Activated T-helper 17 cell treated with anti-CD3 and anti-CD28 coated beads, Interleukin-2, amount 50 U/mL, for 72 hours (primary cell): Measurements from ENCODE around the gene DNM3. TPM values are rescaled to one million over a fixed set of nuclear protein-coding genes. Genes with fewer than 3 reads are reported as not detected.
A peak's percentile ranks its signal among the peaks of the same experiment; 100 is the strongest.

Experiments used
- ATAC-seq: fragments of 150-1000 bp; cut with Tn5 transposase; replicated peaks from 2 replicates; pipeline ENCODE4 v1.10.0; 2021; ENCODE audit warnings: mild to moderate bottlenecking, moderate library complexity
- H3K27ac Mint-ChIP-seq: one replicate; pipeline ENCODE4 v1.8.0; 2022; ENCODE audit warnings: mixed read lengths
- H3K27me3 Mint-ChIP-seq: one replicate; pipeline ENCODE4 v1.8.0; 2022; ENCODE audit warnings: mixed read lengths
- H3K36me3 Mint-ChIP-seq: one replicate; pipeline ENCODE4 v1.8.0; 2022; ENCODE audit warnings: low read depth, mild to moderate bottlenecking, mixed read lengths
- H3K4me1 Mint-ChIP-seq: one replicate; pipeline ENCODE4 v1.8.0; 2022; ENCODE audit warnings: mixed read lengths
- H3K4me3 Mint-ChIP-seq: one replicate; pipeline ENCODE4 v1.8.0; 2022; ENCODE audit warnings: mild to moderate bottlenecking, mixed read lengths
- H3K9me3 Mint-ChIP-seq: one replicate; pipeline ENCODE4 v1.8.0; 2022; ENCODE audit warnings: mixed read lengths
- total RNA-seq, 2 donors: library from RNA; stranded (reverse); gene quantifications; one replicate each; pipeline ENCODE4 v1.2.3, GENCODE V29; 2022

The DNM3 gene
- total RNA-seq, 2 donors from 2014 or later = 3.0 to 5.8 TPM

GRCh38 chr1:172146141-172146850 lies 305.0 kb downstream of the DNM3 start:
- Mint-ChIP-seq H3K36me3 (no peaks in the 10 kb centered on the region), H3K9me3 (no peaks in the 10 kb centered on the region), H3K4me3 (no peak overlapping the region), H3K4me1 (peaks cover 5% of the 10 kb centered on the region), H3K27me3 (no peaks in the 10 kb centered on the region), H3K27ac (no peak overlapping the region)
- ATAC-seq = peak; percentile 12

GRCh38 chr1:172147541-172147940 lies 306.2 kb downstream of the DNM3 start:
- Mint-ChIP-seq H3K27ac (no peak overlapping the region), H3K27me3 (no peaks in the 10 kb centered on the region), H3K4me1 (peaks cover 5% of the 10 kb centered on the region), H3K36me3 (no peaks in the 10 kb centered on the region), H3K9me3 (no peaks in the 10 kb centered on the region), H3K4me3 (no peak overlapping the region)
- ATAC-seq = no peak

- ATAC-seq = no peak
- Mint-ChIP-seq H3K27me3 (no peaks in the 10 kb centered on the region), H3K27ac (no peak overlapping the region), H3K4me1 (peaks cover 5% of the 10 kb centered on the region), H3K4me3 (no peak overlapping the region), H3K36me3 (no peaks in the 10 kb centered on the region), H3K9me3 (no peaks in the 10 kb centered on the region)
Measured at GRCh38 chr1:172148213-172148612, 306.9 kb downstream of the DNM3 start.

GRCh38 chr1:172148707-172149106 lies 307.4 kb downstream of the DNM3 start:
- no peak overlapping the region for H3K27ac Mint-ChIP-seq
- H3K9me3 Mint-ChIP-seq = no peaks in the 10 kb centered on the region
- no peaks in the 10 kb centered on the region for H3K27me3 Mint-ChIP-seq
- no peaks in the 10 kb centered on the region for H3K36me3 Mint-ChIP-seq
- no peak for ATAC-seq
- no peak overlapping the region for H3K4me3 Mint-ChIP-seq
- H3K4me1 Mint-ChIP-seq = peaks cover 5% of the 10 kb centered on the region

- no peaks in the 10 kb centered on the region for H3K9me3 Mint-ChIP-seq
- no peaks in the 10 kb centered on the region for H3K27me3 Mint-ChIP-seq
- H3K36me3 Mint-ChIP-seq = no peaks in the 10 kb centered on the region
- no peak for ATAC-seq
- H3K4me3 Mint-ChIP-seq = no peak overlapping the region
- no peak overlapping the region for H3K27ac Mint-ChIP-seq
- H3K4me1 Mint-ChIP-seq = peaks cover 6% of the 10 kb centered on the region
Measured at GRCh38 chr1:172149346-172149745, 308.0 kb downstream of the DNM3 start.

GRCh38 chr1:172154551-172154950 lies 313.3 kb downstream of the DNM3 start:
- peak overlapping the region; percentile 88 for H3K27ac Mint-ChIP-seq
- peak; percentile 99 for ATAC-seq
- H3K4me1 Mint-ChIP-seq = peaks cover 7% of the 10 kb centered on the region
- peak overlapping the region; percentile 54 for H3K4me3 Mint-ChIP-seq
- H3K9me3 Mint-ChIP-seq = no peaks in the 10 kb centered on the region
- H3K36me3 Mint-ChIP-seq = no peaks in the 10 kb centered on the region
- H3K27me3 Mint-ChIP-seq = no peaks in the 10 kb centered on the region

GRCh38 chr1:172155766-172156165 lies 314.5 kb downstream of the DNM3 start:
- Mint-ChIP-seq H3K4me1 (peaks cover 7% of the 10 kb centered on the region), H3K36me3 (no peaks in the 10 kb centered on the region), H3K27me3 (no peaks in the 10 kb centered on the region), H3K27ac (no peak overlapping the region), H3K4me3 (no peak overlapping the region), H3K9me3 (no peaks in the 10 kb centered on the region)
- ATAC-seq = no peak

GRCh38 chr1:172162236-172162635 lies 320.9 kb downstream of the DNM3 start:
- Mint-ChIP-seq H3K27me3 (no peaks in the 10 kb centered on the region), H3K9me3 (no peaks in the 10 kb centered on the region), H3K4me1 (no peaks in the 10 kb centered on the region), H3K4me3 (no peak overlapping the region), H3K27ac (no peak overlapping the region), H3K36me3 (no peaks in the 10 kb centered on the region)
- no peak for ATAC-seq

GRCh38 chr1:172163498-172164215 lies 322.4 kb downstream of the DNM3 start:
- H3K9me3 Mint-ChIP-seq = no peaks in the 10 kb centered on the region
- no peak overlapping the region for H3K4me3 Mint-ChIP-seq
- no peaks in the 10 kb centered on the region for H3K4me1 Mint-ChIP-seq
- H3K27ac Mint-ChIP-seq = no peak overlapping the region
- H3K36me3 Mint-ChIP-seq = no peaks in the 10 kb centered on the region
- no peak for ATAC-seq
- H3K27me3 Mint-ChIP-seq = no peaks in the 10 kb centered on the region

- Mint-ChIP-seq H3K27ac (no peak overlapping the region), H3K4me3 (no peak overlapping the region), H3K9me3 (no peaks in the 10 kb centered on the region), H3K36me3 (no peaks in the 10 kb centered on the region), H3K27me3 (no peaks in the 10 kb centered on the region), H3K4me1 (no peaks in the 10 kb centered on the region)
- ATAC-seq = no peak
Measured at GRCh38 chr1:172165403-172165802, 324.1 kb downstream of the DNM3 start.

GRCh38 chr1:172167796-172168596 lies 326.7 kb downstream of the DNM3 start:
- Mint-ChIP-seq H3K9me3 (no peaks in the 10 kb centered on the region), H3K36me3 (no peaks in the 10 kb centered on the region), H3K27ac (no peak overlapping the region), H3K4me1 (no peaks in the 10 kb centered on the region), H3K4me3 (no peak overlapping the region), H3K27me3 (peaks cover 2% of the 10 kb centered on the region)
- no peak for ATAC-seq

- H3K9me3 Mint-ChIP-seq = no peaks in the 10 kb centered on the region
- H3K4me1 Mint-ChIP-seq = no peaks in the 10 kb centered on the region
- no peak overlapping the region for H3K4me3 Mint-ChIP-seq
- H3K36me3 Mint-ChIP-seq = no peaks in the 10 kb centered on the region
- no peak overlapping the region for H3K27ac Mint-ChIP-seq
- H3K27me3 Mint-ChIP-seq = peaks cover 4% of the 10 kb centered on the region
- no peak for ATAC-seq
Measured at GRCh38 chr1:172168597-172168872, 327.2 kb downstream of the DNM3 start.

GRCh38 chr1:172169836-172170235 lies 328.5 kb downstream of the DNM3 start:
- Mint-ChIP-seq H3K27ac (no peak overlapping the region), H3K9me3 (no peaks in the 10 kb centered on the region)

GRCh38 chr1:172172352-172172831 lies 331.1 kb downstream of the DNM3 start:
- H3K4me1 Mint-ChIP-seq = no peaks in the 10 kb centered on the region
- no peaks in the 10 kb centered on the region for H3K9me3 Mint-ChIP-seq
- H3K27ac Mint-ChIP-seq = no peak overlapping the region
- H3K36me3 Mint-ChIP-seq = no peaks in the 10 kb centered on the region
- ATAC-seq = no peak
- H3K27me3 Mint-ChIP-seq = peaks cover 4% of the 10 kb centered on the region
- no peak overlapping the region for H3K4me3 Mint-ChIP-seq

More at GRCh38 chr1:172169836-172170235, 328.5 kb downstream of the DNM3 start:
- Mint-ChIP-seq H3K27me3 (peaks cover 4% of the 10 kb centered on the region), H3K4me1 (no peaks in the 10 kb centered on the region), H3K36me3 (no peaks in the 10 kb centered on the region), H3K4me3 (no peak overlapping the region)
- ATAC-seq = no peak

- Mint-ChIP-seq H3K36me3 (no peaks in the 10 kb centered on the region), H3K4me1 (peaks cover 10% of the 10 kb centered on the region), H3K4me3 (no peak overlapping the region), H3K27ac (no peak overlapping the region), H3K9me3 (peaks cover 4% of the 10 kb centered on the region), H3K27me3 (peaks cover 4% of the 10 kb centered on the region)
- ATAC-seq = no peak
Measured at GRCh38 chr1:172176206-172176605, 334.9 kb downstream of the DNM3 start.
